Neural cell (in vitro differentiated cells): ENCODE data around the gene MEX3D. TPM values are rescaled to one million over a fixed set of nuclear protein-coding genes. Genes with fewer than 3 reads are reported as not detected.

Experiments used
- H2AFZ ChIP-seq: fragments of 200-600, 300-800 bp; sonication (generic), shearing (Covaris generic); 2 replicates; pipeline ENCODE4 v1.6.0; 2014; ENCODE audit warnings: low read depth, mild to moderate bottlenecking, antibody characterized with exemption, low read length, moderate library complexity
- H3F3A ChIP-seq: fragments of 200-600 bp; shearing (Covaris generic); 2 replicates; pipeline ENCODE4 v1.6.1; 2016; ENCODE audit warnings: mild to moderate bottlenecking, moderate library complexity, mixed read lengths, antibody characterized with exemption, low read length; ENCODE audit not compliant: insufficient read depth, poor library complexity, severe bottlenecking
- H3K27ac ChIP-seq: fragments of 200-600, 300-800 bp; sonication (generic), shearing (Covaris generic); 2 replicates; pipeline ENCODE4 v1.5.1; 2014; ENCODE audit warnings: mild to moderate bottlenecking, low read length, moderate library complexity
- H3K27me3 ChIP-seq: fragments of 300-800, 200-600 bp; sonication (generic), shearing (Covaris generic); 2 replicates; pipeline ENCODE4 v1.6.0; 2014; ENCODE audit warnings: mild to moderate bottlenecking, low read depth, low read length, moderate library complexity; ENCODE audit not compliant: insufficient read depth
- H3K36me3 ChIP-seq: fragments of 300-800, 200-600 bp; sonication (generic), shearing (Covaris generic); 2 replicates; pipeline ENCODE4 v1.5.1; 2014; ENCODE audit warnings: mild to moderate bottlenecking, antibody characterized with exemption, low read length, moderate library complexity; ENCODE audit not compliant: insufficient read depth
- H3K4me2 ChIP-seq: fragments of 300-800, 200-600 bp; sonication (generic), shearing (Covaris generic); 2 replicates; pipeline ENCODE4 v1.6.0; 2014; ENCODE audit warnings: mild to moderate bottlenecking, low read length
- H3K4me3 ChIP-seq: fragments of 300-800, 200-600 bp; sonication (generic), shearing (Covaris generic); 2 replicates; pipeline ENCODE4 v1.5.1; 2014; ENCODE audit warnings: mild to moderate bottlenecking, low read length, moderate library complexity
- H3K79me2 ChIP-seq: fragments of 200-600 bp; shearing (Covaris generic); replicated peaks from 2 replicates; pipeline ENCODE4 v1.6.0; 2014; ENCODE audit warnings: mild to moderate bottlenecking, low read length, moderate library complexity; ENCODE audit not compliant: insufficient read depth
- H3K9ac ChIP-seq: fragments of 300-800, 200-600 bp; sonication (generic), shearing (Covaris generic); 2 replicates; pipeline ENCODE4 v1.6.1; 2016; ENCODE audit warnings: mild to moderate bottlenecking, low read length, mixed read lengths
- H3K9me2 ChIP-seq: fragments of 200-600 bp; shearing (Covaris generic); 2 replicates; pipeline ENCODE4 v1.6.1; 2016; ENCODE audit warnings: mild to moderate bottlenecking, low read length, mixed read lengths; ENCODE audit not compliant: insufficient read depth
- H3K9me3 ChIP-seq: fragments of 200-600, 300-800 bp; sonication (generic), shearing (Covaris generic); 2 replicates; pipeline ENCODE4 v1.6.1; 2016; ENCODE audit warnings: mild to moderate bottlenecking, mixed run types, low read length, moderate library complexity, mixed read lengths
- H4K20me1 ChIP-seq: fragments of 200-600 bp; shearing (Covaris generic); 2 replicates; pipeline ENCODE4 v1.6.1; 2016; ENCODE audit warnings: mild to moderate bottlenecking, mixed run types; ENCODE audit not compliant: insufficient read depth
- EP300 ChIP-seq: fragments of 450-650 bp; conservative IDR thresholded peaks from 2 replicates; pipeline ENCODE4 v1.6.1; 2014; ENCODE audit warnings: antibody characterized with exemption, mild to moderate bottlenecking, moderate library complexity; ENCODE audit not compliant: poor library complexity, severe bottlenecking
- EZH2 ChIP-seq: fragments of 200-600, 300-800 bp; shearing (Covaris generic), sonication (generic); IDR thresholded peaks from 2 replicates; pipeline ENCODE4 v1.6.1; 2014; ENCODE audit warnings: antibody characterized with exemption, low read length, borderline replicate concordance, mild to moderate bottlenecking; ENCODE audit not compliant: insufficient read depth, poor library complexity, severe bottlenecking
- MXI1 ChIP-seq: fragments of 450-650 bp; conservative IDR thresholded peaks from 2 replicates; pipeline ENCODE4 v1.6.1; 2014; ENCODE audit warnings: antibody characterized with exemption, mild to moderate bottlenecking; ENCODE audit not compliant: poor library complexity, severe bottlenecking
- POLR2AphosphoS5 ChIP-seq: IDR thresholded peaks from 2 replicates; pipeline ENCODE4 v1.6.1; 2012
- RAD21 ChIP-seq: fragments of 450-650 bp; conservative IDR thresholded peaks from 2 replicates; pipeline ENCODE4 v1.6.1; 2014; ENCODE audit warnings: antibody characterized with exemption, mild to moderate bottlenecking, moderate library complexity
- SMC3 ChIP-seq: fragments of 450-650 bp; conservative IDR thresholded peaks from 2 replicates; pipeline ENCODE4 v1.6.1; 2014; ENCODE audit warnings: antibody characterized with exemption, mild to moderate bottlenecking, moderate library complexity; ENCODE audit not compliant: poor library complexity
- TAF1 ChIP-seq: IDR thresholded peaks from 2 replicates; pipeline ENCODE4 v1.6.1; 2012; ENCODE audit warnings: low read depth
- polyA plus RNA-seq: library from polyadenylated mRNA; depleted of rRNA; stranded (reverse); fragments of >200 nt; gene quantifications from 2 replicates; pipeline ENCODE4 v1.2.3, GENCODE V29; 2014
- TF ChIP-seq, protein P1 (sequence below): fragments of 450-650 bp; IDR thresholded peaks from 2 replicates; pipeline ENCODE4 v1.5.1; 2014; ENCODE audit warnings: antibody characterized with exemption, mild to moderate bottlenecking, moderate library complexity; ENCODE audit not compliant: poor library complexity, severe bottlenecking
- TF ChIP-seq, protein P2 (sequence below): IDR thresholded peaks from 2 replicates; pipeline ENCODE4 v1.6.1; 2012; ENCODE audit warnings: borderline replicate concordance

Gene MEX3D
- polyA plus RNA-seq, 1 donor from 2014 or later, result 20.8 TPM

DNA sequence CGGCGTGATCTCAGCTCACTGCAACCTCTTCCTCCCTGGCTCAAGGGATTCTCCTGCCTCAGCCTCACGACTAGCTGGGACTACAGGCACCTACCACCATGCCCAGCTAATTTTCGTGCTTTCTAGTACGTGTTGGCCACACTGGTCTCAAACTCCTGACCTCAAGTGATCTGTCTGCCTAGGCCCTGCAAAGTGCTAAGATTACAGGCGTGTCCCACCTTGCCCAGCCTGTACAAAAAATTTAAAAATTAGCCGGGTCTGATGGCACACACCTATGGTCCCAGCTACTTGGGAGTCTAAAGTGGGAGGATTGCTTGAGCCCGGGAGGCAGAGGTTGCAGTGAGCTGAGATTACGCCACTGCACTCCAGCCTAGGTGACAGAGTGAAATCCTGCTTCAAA lies 4.7 kb upstream of the MEX3D start:
- Histone ChIP-seq H3K9me2 (no peaks in the 10 kb centered on the region), H3K9me3 (no peaks in the 10 kb centered on the region), H4K20me1 (no peaks in the 10 kb centered on the region), H3K4me3 (no peak overlapping the region), H3K27ac (no peak overlapping the region), H3K79me2 (peaks cover 4% of the 10 kb centered on the region), H3K27me3 (no peaks in the 10 kb centered on the region), H3K9ac (no peak overlapping the region), H2AFZ (no peak overlapping the region), H3F3A (no peaks in the 10 kb centered on the region), H3K36me3 (no peaks in the 10 kb centered on the region), H3K4me2 (no peak overlapping the region)
- TF ChIP-seq, protein P1, sequence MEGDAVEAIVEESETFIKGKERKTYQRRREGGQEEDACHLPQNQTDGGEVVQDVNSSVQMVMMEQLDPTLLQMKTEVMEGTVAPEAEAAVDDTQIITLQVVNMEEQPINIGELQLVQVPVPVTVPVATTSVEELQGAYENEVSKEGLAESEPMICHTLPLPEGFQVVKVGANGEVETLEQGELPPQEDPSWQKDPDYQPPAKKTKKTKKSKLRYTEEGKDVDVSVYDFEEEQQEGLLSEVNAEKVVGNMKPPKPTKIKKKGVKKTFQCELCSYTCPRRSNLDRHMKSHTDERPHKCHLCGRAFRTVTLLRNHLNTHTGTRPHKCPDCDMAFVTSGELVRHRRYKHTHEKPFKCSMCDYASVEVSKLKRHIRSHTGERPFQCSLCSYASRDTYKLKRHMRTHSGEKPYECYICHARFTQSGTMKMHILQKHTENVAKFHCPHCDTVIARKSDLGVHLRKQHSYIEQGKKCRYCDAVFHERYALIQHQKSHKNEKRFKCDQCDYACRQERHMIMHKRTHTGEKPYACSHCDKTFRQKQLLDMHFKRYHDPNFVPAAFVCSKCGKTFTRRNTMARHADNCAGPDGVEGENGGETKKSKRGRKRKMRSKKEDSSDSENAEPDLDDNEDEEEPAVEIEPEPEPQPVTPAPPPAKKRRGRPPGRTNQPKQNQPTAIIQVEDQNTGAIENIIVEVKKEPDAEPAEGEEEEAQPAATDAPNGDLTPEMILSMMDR, result no peak
- TF ChIP-seq RAD21 (no peak), MXI1 (no peak), SMC3 (no peak), POLR2AphosphoS5 (no peak), TAF1 (no peak), EP300 (no peak), EZH2 (no peak)
- TF ChIP-seq, protein P2, sequence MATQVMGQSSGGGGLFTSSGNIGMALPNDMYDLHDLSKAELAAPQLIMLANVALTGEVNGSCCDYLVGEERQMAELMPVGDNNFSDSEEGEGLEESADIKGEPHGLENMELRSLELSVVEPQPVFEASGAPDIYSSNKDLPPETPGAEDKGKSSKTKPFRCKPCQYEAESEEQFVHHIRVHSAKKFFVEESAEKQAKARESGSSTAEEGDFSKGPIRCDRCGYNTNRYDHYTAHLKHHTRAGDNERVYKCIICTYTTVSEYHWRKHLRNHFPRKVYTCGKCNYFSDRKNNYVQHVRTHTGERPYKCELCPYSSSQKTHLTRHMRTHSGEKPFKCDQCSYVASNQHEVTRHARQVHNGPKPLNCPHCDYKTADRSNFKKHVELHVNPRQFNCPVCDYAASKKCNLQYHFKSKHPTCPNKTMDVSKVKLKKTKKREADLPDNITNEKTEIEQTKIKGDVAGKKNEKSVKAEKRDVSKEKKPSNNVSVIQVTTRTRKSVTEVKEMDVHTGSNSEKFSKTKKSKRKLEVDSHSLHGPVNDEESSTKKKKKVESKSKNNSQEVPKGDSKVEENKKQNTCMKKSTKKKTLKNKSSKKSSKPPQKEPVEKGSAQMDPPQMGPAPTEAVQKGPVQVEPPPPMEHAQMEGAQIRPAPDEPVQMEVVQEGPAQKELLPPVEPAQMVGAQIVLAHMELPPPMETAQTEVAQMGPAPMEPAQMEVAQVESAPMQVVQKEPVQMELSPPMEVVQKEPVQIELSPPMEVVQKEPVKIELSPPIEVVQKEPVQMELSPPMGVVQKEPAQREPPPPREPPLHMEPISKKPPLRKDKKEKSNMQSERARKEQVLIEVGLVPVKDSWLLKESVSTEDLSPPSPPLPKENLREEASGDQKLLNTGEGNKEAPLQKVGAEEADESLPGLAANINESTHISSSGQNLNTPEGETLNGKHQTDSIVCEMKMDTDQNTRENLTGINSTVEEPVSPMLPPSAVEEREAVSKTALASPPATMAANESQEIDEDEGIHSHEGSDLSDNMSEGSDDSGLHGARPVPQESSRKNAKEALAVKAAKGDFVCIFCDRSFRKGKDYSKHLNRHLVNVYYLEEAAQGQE, result no peak

DNA sequence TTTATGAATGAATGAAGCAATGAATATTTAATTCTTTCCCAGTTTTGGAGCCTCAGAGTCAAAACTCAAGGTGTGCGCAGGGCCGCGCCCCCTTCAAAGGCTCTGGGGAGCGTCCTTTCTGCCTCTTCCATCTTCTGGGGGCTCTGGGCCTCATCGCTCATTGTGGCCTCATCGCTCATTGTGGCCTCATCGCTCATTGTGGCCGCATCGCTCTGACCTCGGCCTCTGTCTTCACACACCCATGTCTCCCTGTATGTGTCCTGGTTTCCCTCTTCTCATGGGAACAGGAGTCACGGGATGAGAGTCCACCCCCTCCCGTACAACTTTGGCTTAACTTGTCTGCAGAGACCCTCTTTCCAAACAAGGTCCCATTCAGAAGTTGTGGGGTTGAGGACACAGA lies 3.2 kb upstream of the MEX3D start:
- no peak overlapping the region for H3K9ac ChIP-seq
- no peak overlapping the region for H2AFZ ChIP-seq
- no peaks in the 10 kb centered on the region for H3K9me2 ChIP-seq
- H3K36me3 ChIP-seq, result no peaks in the 10 kb centered on the region
- peaks cover 14% of the 10 kb centered on the region for H3K79me2 ChIP-seq
- H3K9me3 ChIP-seq, result no peaks in the 10 kb centered on the region
- H3K4me3 ChIP-seq, result no peak overlapping the region
- H4K20me1 ChIP-seq, result no peaks in the 10 kb centered on the region
- TF ChIP-seq RAD21, result no peak
- TF ChIP-seq, protein P2, result no peak
- no peak for TF ChIP-seq EZH2
- no peak for TF ChIP-seq TAF1
- TF ChIP-seq SMC3, result no peak
- TF ChIP-seq, protein P1, result no peak
- TF ChIP-seq MXI1, result no peak
- TF ChIP-seq POLR2AphosphoS5, result no peak
- no peak for TF ChIP-seq EP300
- no peak overlapping the region for H3K27ac ChIP-seq
- no peaks in the 10 kb centered on the region for H3K27me3 ChIP-seq
- H3F3A ChIP-seq, result no peaks in the 10 kb centered on the region
- no peak overlapping the region for H3K4me2 ChIP-seq
